Nephron (organoid): ENCODE measurements around the gene RER1.

Experiments used
- H3K27ac Mint-ChIP-seq, 3 experiments: 2 replicates each; pipeline ENCODE4 v1.8.0; 2020; ENCODE audit warnings: mixed read lengths in 3 of 3, mild to moderate bottlenecking in 2 of 3, moderate library complexity in 1 of 3
- H3K27me3 Mint-ChIP-seq: 2 replicates; pipeline ENCODE4 v1.8.0; 2021; ENCODE audit warnings: low read depth, mild to moderate bottlenecking, moderate library complexity, mixed read lengths
- H3K36me3 Mint-ChIP-seq: 2 replicates; pipeline ENCODE4 v1.8.0; 2020; ENCODE audit warnings: low read depth, mixed read lengths
- H3K4me1 Mint-ChIP-seq: 2 replicates; pipeline ENCODE4 v1.8.0; 2020; ENCODE audit warnings: mixed read lengths
- H3K4me3 Mint-ChIP-seq, 3 experiments: 2 replicates each; pipeline ENCODE4 v1.8.0; 2020; ENCODE audit warnings: mild to moderate bottlenecking in 3 of 3, mixed read lengths in 3 of 3, moderate library complexity in 2 of 3
- H3K9me3 Mint-ChIP-seq: 2 replicates; pipeline ENCODE4 v1.8.0; 2020; ENCODE audit warnings: mixed read lengths
- CTCF ChIP-seq, 3 experiments: fragments of 200-600 bp; sonication (generic); IDR thresholded peaks; one replicate each; pipeline ENCODE4 v1.5.0; 2021; ENCODE audit warnings: antibody characterized with exemption in 3 of 3; ENCODE audit not compliant: unreplicated experiment in 3 of 3

The RER1 gene

DNA sequence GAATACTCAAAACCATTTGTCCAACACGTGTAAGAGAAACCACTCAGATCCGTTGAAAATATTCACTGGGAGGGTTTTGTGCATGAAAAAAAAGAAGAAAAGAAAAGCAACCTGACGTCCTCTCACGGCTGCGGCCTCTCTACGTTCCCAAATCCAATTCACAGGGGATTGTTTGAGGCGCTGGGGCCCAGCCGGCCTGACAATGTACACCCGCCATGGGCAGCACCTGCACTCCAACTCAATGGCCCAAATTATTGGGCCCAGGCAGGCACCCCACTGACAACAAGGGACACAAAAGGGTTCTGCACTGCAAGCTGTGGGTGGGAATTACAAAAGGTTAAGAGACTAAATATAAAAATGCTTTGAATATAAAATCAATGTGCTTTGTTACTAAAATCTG is 41.8 kb upstream of the RER1 start:
- Mint-ChIP-seq H3K9me3 (no peaks in the 10 kb centered on the region), H3K36me3 (no peaks in the 10 kb centered on the region), H3K27ac (peak overlapping the region; percentile 73 to 92 (median 83)), H3K27me3 (peaks cover 8% of the 10 kb centered on the region), H3K4me1 (peaks cover 30% of the 10 kb centered on the region), H3K4me3 (no peak overlapping the region)
- TF ChIP-seq CTCF (IDR thresholded peaks at IDR 0.05; ENCODE audit: unreplicated experiment in 3 of 3), result no peak

DNA sequence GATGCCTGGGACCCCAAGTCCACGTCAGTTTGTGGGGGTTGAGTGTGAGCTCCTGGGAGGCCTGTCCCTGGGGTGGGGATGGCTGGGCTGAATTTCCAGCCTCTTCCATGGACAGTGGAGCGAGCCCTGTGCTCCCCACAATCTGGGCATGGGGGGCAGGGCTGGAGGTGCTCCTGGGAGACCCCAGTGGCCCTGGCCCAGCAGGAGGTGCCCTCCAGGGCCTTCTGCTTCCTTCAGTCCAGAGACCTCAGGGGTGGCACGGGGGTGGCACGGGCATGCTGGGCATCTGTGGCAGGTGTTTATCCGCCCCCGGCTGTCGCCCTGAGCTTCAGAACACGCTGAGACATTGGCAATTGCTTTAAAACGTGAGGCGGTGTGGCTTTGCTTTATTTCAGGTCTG is 41.1 kb upstream of the RER1 start:
- H3K9me3 Mint-ChIP-seq, result no peaks in the 10 kb centered on the region
- H3K27me3 Mint-ChIP-seq, result peaks cover 8% of the 10 kb centered on the region
- H3K36me3 Mint-ChIP-seq, result no peaks in the 10 kb centered on the region
- TF ChIP-seq CTCF (IDR thresholded peaks at IDR 0.05; ENCODE audit: unreplicated experiment in 3 of 3), result no peak
- H3K27ac Mint-ChIP-seq, result no peak overlapping the region
- no peak overlapping the region for H3K4me3 Mint-ChIP-seq
- peaks cover 37% of the 10 kb centered on the region for H3K4me1 Mint-ChIP-seq

DNA sequence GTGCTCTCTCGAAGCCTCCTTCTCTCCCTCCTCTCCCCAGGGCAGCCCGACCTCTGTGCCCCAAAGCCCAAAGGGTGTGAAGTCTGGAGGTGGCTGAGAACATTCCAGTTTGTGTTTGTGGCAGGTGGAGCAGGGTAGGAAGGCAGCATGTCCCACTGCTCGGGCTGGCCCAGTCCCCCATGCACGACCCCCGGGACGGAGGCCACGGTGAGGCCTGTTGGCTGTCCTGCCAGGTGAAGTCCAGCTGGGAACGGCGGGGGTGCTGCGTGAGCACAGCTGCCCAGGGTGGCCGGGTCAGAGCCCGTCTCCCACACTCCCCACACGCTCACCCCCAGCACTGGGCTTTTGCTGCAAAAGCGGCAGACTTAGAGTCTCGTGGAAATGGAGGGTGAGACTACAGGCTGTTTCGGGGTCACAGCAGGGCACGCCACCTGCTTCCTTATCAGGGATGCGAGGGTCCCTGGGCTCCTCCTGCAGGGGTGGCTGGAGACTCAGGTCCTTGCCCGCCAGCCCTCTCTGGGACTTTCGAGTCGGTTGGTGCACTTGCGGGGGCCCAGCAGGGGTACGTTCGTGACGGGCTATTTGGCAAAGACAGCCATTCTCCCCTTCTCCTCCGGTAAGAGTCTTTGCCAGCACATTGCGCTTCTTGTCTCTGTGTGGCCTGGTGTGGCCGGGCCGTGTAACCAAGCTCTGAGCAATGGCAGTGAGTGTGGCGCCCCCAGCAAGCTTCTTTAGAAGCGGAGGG is 40.6 kb upstream of the RER1 start:
- H3K27me3 Mint-ChIP-seq, result peaks cover 8% of the 10 kb centered on the region
- H3K36me3 Mint-ChIP-seq, result no peaks in the 10 kb centered on the region
- peak overlapping the region in 2 of 3 experiments; percentile 41 to 61 for H3K27ac Mint-ChIP-seq

GRCh38 chr1:2351723-2352122 is 39.9 kb upstream of the RER1 start:
- H3K27me3 Mint-ChIP-seq, result peaks cover 8% of the 10 kb centered on the region
- H3K9me3 Mint-ChIP-seq, result no peaks in the 10 kb centered on the region
- H3K36me3 Mint-ChIP-seq, result no peaks in the 10 kb centered on the region
- TF ChIP-seq CTCF (IDR thresholded peaks at IDR 0.05; ENCODE audit: unreplicated experiment in 3 of 3), result no peak
- peak overlapping the region in 2 of 3 experiments; percentile 41 to 61 for H3K27ac Mint-ChIP-seq
- H3K4me3 Mint-ChIP-seq, result no peak overlapping the region
- peaks cover 44% of the 10 kb centered on the region for H3K4me1 Mint-ChIP-seq

More for the DNA sequence above, 40.6 kb upstream of the RER1 start:
- no peak overlapping the region for H3K4me3 Mint-ChIP-seq
- TF ChIP-seq CTCF (IDR thresholded peaks at IDR 0.05; ENCODE audit: unreplicated experiment in 3 of 3), result no peak
- H3K9me3 Mint-ChIP-seq, result no peaks in the 10 kb centered on the region
- peaks cover 39% of the 10 kb centered on the region for H3K4me1 Mint-ChIP-seq

DNA sequence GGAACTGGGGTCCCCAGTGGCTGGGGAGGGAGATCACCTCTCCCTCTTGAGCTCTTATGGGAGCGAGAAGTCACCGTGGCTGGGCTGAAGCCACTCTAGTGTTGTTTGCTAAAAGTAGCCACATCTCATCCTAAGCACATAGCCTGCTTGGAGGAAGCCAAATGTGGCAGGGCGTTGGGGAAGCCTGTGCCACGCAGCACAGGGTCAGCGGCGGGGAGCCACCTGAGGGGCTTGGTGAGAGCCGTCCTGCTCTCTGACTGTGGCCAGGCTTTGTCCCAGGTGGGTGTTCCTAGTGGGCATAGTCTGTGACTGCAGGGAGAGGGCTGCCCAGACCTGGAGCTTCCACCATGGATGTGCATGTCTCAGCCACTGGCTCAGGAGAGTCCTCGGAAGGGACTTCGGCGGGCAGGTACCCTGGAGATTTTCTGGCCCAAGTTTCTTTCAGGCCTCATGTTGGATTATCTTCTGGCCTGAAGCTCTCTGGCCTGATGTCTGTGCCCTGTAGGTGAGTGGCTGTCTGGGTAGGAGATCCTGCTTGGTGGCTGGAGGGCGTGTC is 39.2 kb upstream of the RER1 start:
- TF ChIP-seq CTCF (IDR thresholded peaks at IDR 0.05; ENCODE audit: unreplicated experiment in 3 of 3), result no peak
- Mint-ChIP-seq H3K36me3 (no peaks in the 10 kb centered on the region), H3K9me3 (no peaks in the 10 kb centered on the region), H3K27me3 (peaks cover 8% of the 10 kb centered on the region), H3K4me1 (peaks cover 44% of the 10 kb centered on the region), H3K4me3 (no peak overlapping the region), H3K27ac (peak overlapping the region in 2 of 3 experiments; percentile 41 to 62)
